GM12865 (cell line): ENCODE measurements around the gene ANO9.

ENCODE experiments used
- DNase-seq: peaks from one replicate; pipeline ENCODE4 v3.0.0; 2010; ENCODE audit warnings: low read depth
- H3K4me3 ChIP-seq: 2 replicates; pipeline ENCODE4 v1.5.1; 2011; ENCODE audit warnings: mild to moderate bottlenecking, low read depth, low read length, control low read depth
- TF ChIP-seq, protein P1 (sequence below): IDR thresholded peaks from 2 replicates; pipeline ENCODE4 v1.5.1; 2011; ENCODE audit warnings: low read length, control low read depth, low read depth, inconsistent platforms; ENCODE audit not compliant: insufficient read depth; ENCODE audit errors: missing control alignments

Gene ANO9

DNA sequence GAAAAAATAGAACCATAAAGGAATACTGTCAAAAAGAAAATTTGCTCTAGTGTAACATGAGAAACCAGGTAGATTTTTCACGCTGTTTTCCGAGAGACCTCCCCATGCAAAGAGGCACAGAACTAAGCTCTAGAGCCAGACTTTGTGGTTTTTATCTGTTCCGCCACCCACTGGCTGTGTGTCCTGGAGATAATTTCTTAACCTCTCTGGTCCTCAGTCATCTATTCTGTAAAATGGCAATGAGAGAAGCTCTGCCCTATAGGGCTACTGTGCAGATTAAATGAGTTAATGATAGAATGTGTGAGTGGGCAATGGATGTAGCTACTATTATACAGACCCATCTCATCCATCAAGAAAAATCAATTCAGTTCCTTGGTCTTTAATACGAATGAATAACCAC lies 17.6 kb downstream of the ANO9 start:
- H3K4me3 ChIP-seq, result no peak overlapping the region
- TF ChIP-seq, protein P1, sequence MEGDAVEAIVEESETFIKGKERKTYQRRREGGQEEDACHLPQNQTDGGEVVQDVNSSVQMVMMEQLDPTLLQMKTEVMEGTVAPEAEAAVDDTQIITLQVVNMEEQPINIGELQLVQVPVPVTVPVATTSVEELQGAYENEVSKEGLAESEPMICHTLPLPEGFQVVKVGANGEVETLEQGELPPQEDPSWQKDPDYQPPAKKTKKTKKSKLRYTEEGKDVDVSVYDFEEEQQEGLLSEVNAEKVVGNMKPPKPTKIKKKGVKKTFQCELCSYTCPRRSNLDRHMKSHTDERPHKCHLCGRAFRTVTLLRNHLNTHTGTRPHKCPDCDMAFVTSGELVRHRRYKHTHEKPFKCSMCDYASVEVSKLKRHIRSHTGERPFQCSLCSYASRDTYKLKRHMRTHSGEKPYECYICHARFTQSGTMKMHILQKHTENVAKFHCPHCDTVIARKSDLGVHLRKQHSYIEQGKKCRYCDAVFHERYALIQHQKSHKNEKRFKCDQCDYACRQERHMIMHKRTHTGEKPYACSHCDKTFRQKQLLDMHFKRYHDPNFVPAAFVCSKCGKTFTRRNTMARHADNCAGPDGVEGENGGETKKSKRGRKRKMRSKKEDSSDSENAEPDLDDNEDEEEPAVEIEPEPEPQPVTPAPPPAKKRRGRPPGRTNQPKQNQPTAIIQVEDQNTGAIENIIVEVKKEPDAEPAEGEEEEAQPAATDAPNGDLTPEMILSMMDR, result no peak
- no peak for DNase-seq

DNA sequence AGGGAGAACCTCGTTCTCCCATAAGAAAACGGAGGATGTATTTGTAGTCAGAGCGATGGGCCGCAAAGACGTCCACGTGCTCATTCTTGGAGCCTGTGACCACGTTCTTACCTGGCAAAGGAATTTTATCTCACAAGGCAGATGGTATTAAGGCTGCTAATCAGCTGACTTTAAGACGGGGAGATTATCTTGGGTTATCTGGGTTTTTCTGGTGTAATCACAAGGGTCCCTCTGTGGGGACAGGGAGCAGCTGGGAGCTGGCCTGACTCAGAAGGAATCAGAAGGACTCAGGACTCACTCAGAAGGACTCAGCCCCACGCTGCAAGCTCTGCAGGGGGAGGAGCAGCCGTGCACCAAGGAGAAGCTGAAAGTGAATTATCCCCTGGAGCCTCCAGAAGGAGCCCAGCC lies 19.6 kb downstream of the ANO9 start:
- no peak for DNase-seq
- H3K4me3 ChIP-seq, result no peak overlapping the region
- TF ChIP-seq, protein P1, result no peak

DNA sequence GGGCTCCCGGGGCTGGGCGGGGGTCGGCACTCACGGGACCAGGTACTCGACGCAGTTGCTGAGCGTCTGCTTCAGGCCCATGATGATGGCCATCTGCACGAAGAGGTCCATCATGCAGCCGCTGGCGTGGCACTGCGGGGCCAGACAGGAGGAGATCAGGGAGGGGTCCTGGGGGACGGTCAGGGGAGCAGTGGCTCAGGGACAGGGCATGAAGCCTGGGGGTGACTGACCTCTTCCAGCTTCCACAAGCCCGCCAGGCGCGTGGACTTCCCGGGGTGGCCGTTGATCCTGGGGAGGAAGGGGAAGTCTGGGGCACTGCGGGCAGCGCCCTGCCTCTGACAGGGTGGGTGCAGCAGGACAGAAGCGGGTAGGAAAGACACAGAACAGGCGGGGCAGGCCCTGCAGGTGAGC lies 20.9 kb downstream of the ANO9 start:
- TF ChIP-seq, protein P1, result no peak
- no peak for DNase-seq
- no peak overlapping the region for H3K4me3 ChIP-seq

GRCh38 chr11:420054-420910 lies 21.5 kb downstream of the ANO9 start:
- DNase-seq, result no peak
- TF ChIP-seq, protein P1, result no peak
- H3K4me3 ChIP-seq, result no peak overlapping the region

DNA sequence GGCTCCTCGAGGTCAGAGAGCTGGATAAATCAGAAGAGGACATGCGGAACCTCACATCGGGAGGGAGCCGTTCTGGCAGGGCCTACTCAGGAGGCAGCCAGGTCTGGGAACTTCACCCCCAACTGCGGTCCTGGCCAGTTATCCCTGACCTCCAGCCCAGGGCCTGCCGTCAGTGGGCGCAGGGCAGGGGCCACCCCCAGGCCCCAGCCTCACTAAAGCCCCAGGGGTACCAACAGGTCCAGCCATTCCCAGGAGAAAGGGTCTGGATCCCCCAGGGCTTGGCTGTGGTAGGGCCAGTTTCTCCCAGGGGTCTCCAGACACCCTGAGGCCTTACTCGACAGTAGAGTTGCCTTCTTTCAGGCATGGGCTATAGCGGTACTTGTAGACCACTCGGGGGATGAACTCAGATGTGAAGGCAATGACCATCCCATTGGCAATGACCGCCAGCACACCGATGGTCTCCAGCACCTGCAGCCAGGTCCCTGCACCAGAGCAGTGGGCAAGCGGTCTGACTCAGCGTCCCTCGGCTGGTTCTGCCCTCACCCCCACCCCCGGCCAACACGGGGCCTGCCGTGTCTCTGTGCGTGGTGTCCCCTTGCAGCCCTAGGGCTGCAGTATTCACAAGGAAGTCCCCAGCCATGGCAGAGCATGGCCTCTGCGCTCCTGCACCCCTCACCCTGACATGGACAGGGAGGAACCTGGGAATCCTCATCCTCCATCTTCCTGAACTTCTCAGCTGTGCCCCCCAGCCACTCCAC lies 22.4 kb downstream of the ANO9 start:
- TF ChIP-seq, protein P1, result no peak
- H3K4me3 ChIP-seq, result no peak overlapping the region
- no peak for DNase-seq

- no peak overlapping the region for H3K4me3 ChIP-seq
- DNase-seq, result no peak
- TF ChIP-seq, protein P1, result no peak
Measured at GRCh38 chr11:418343-419247, 23.2 kb downstream of the ANO9 start.
